K562 (cell line): Measurements from ENCODE around the gene SCYL1. TPM values are rescaled to one million over a fixed set of nuclear protein-coding genes. Genes with fewer than 3 reads are reported as not detected.
A peak's percentile ranks its signal among the peaks of the same experiment; 100 is the strongest.

Experiments used
- BHLHE40 ChIP-seq: IDR thresholded peaks from 2 replicates; pipeline ENCODE4 v1.6.1; 2011; ENCODE audit warnings: low read length, improper control_type of control experiment
- BRCA1 ChIP-seq, 2 experiments: fragments of 450-650 bp in 1 of 2; sonication (generic) in 1 of 2; formaldehyde crosslinking in 1 of 2; IDR thresholded peaks; 2 replicates each; pipeline versions ENCODE4 v1.5.0 to v1.6.1; 2017 to 2020; ENCODE audit warnings: mild to moderate bottlenecking in 1 of 2, missing genetic modification reagents in 1 of 2
- CBX5 ChIP-seq: IDR thresholded peaks from 2 replicates; pipeline ENCODE4 v1.6.1; 2014; ENCODE audit warnings: low read depth, borderline replicate concordance
- CCAR2 ChIP-seq: fragments of 200-400 bp; formaldehyde crosslinking; IDR thresholded peaks from 2 replicates; pipeline ENCODE4 v1.6.1; 2017; ENCODE audit warnings: mild to moderate bottlenecking, low read depth, low read length
- ESRRA ChIP-seq: fragments of 450-650 bp; IDR thresholded peaks from 2 replicates; pipeline ENCODE4 v1.6.1; 2014; ENCODE audit warnings: low read depth, mild to moderate bottlenecking, moderate library complexity, borderline replicate concordance
- HBP1 ChIP-seq: fragments of 450-650 bp; formaldehyde crosslinking; IDR thresholded peaks from 2 replicates; pipeline ENCODE4 v1.4.0; 2022; ENCODE audit warnings: missing genetic modification characterization
- RBM15 ChIP-seq: fragments of 200-400 bp; formaldehyde crosslinking; IDR thresholded peaks from 2 replicates; pipeline ENCODE4 v1.6.1; 2018; ENCODE audit warnings: mild to moderate bottlenecking, low read length, moderate library complexity; ENCODE audit not compliant: insufficient read depth
- RBM17 ChIP-seq: fragments of 200-400 bp; formaldehyde crosslinking; IDR thresholded peaks from 2 replicates; pipeline ENCODE4 v1.6.1; 2017; ENCODE audit warnings: low read depth, mild to moderate bottlenecking, low read length, borderline replicate concordance
- SPI1 ChIP-seq: IDR thresholded peaks from 2 replicates; pipeline ENCODE4 v1.6.1; 2011; ENCODE audit warnings: low read depth, low read length, control low read depth, borderline replicate concordance
- SUPT5H ChIP-seq: fragments of 450-650 bp; IDR thresholded peaks from 2 replicates; pipeline ENCODE4 v1.6.1; 2016
- TBL1XR1 ChIP-seq, 2 experiments: IDR thresholded peaks; 2 replicates each; pipeline ENCODE4 v1.6.1; 2012; ENCODE audit warnings: improper control_type of control experiment in 2 of 2, low read length in 2 of 2, mild to moderate bottlenecking in 1 of 2
- TRIM28 ChIP-seq: fragments of 450-650 bp; IDR thresholded peaks from 2 replicates; pipeline ENCODE4 v1.6.1; 2017
- ZNF3 ChIP-seq: fragments of 250-450 bp; sonication (Bioruptor Pico); IDR thresholded peaks from 2 replicates; pipeline ENCODE4 v1.5.0; 2021; ENCODE audit warnings: mild to moderate bottlenecking, moderate library complexity
- ZNF780A ChIP-seq: fragments of 250-450 bp; sonication (Bioruptor Pico); IDR thresholded peaks from 2 replicates; pipeline ENCODE4 v1.5.0; 2021; ENCODE audit warnings: mild to moderate bottlenecking
- polyA plus RNA-seq, 8 experiments: library from polyadenylated mRNA; depleted of rRNA in 4 of 8; stranded (reverse) in 5 of 8; unstranded in 3 of 8; fragments of >200 nt; fragmentation: Nextera tagmentation in 2 of 8; fragmentation: Illumina TruSeq in 1 of 8; extraction: Ambion mirVana in 2 of 8; extraction: Trizol in 1 of 8; gene quantifications; 2 replicates each; pipeline versions ENCODE4 v1.2.1 to v1.2.3, GENCODE V29; 2011 to 2014; ENCODE audit warnings: inconsistent platforms in 1 of 8, missing spikeins in 1 of 8
- total RNA-seq, 7 experiments: library from RNA; depleted of rRNA in 6 of 7; stranded (reverse); fragments of >200 nt in 6 of 7; fragmentation: Illumina TruSeq in 2 of 7; extraction: Trizol in 2 of 7; gene quantifications; 2 replicates each; pipeline versions ENCODE4 v1.2.1 to v1.2.3, GENCODE V29; 2011 to 2021; ENCODE audit warnings: low replicate concordance in 1 of 7
- TF ChIP-seq, protein P1 (sequence below), 2 experiments: fragments of 250-450 bp in 1 of 2; fragments of 450-650 bp in 1 of 2; sonication (Bioruptor Pico) in 1 of 2; IDR thresholded peaks; 2 replicates each; pipeline versions ENCODE4 v1.6.1 to v1.8.0; 2016 to 2021; ENCODE audit warnings: mild to moderate bottlenecking in 2 of 2, moderate library complexity in 2 of 2, missing compliant biosample characterization in 1 of 2, missing genetic modification characterization in 1 of 2
- TF ChIP-seq, protein P2 (sequence below): fragments of 450-650 bp; IDR thresholded peaks from 2 replicates; pipeline ENCODE4 v1.6.1; 2016
- TF ChIP-seq, protein P3 (sequence below), 3 experiments: IDR thresholded peaks in 2 of 3; conservative IDR thresholded peaks in 1 of 3; 2 replicates each; pipeline ENCODE4 v1.5.1; 2011 to 2012; ENCODE audit warnings: low read length in 3 of 3, mild to moderate bottlenecking in 3 of 3, control low read depth in 2 of 3, improper control_type of control experiment in 1 of 3, inconsistent platforms in 1 of 3, low read depth in 1 of 3, mixed read lengths in 1 of 3, moderate library complexity in 1 of 3; ENCODE audit not compliant: insufficient read depth in 2 of 3
- TF ChIP-seq, protein P4 (sequence below): fragments of 250-450 bp; sonication (Bioruptor Pico); IDR thresholded peaks from 2 replicates; pipeline ENCODE4 v1.8.0; 2022; ENCODE audit warnings: inconsistent platforms
- TF ChIP-seq, protein P5 (sequence below): fragments of 450-650 bp; conservative IDR thresholded peaks from 2 replicates; pipeline ENCODE4 v1.6.1; 2016; ENCODE audit warnings: missing genetic modification characterization, low read depth, mild to moderate bottlenecking, control low read depth, missing compliant biosample characterization

SCYL1 gene
- total and polyA plus RNA-seq, 9 of the 15 experiments (the other 6 are each of a cell fraction or from before 2014, with no cell fraction given): 1.9 to 145 (median 57.6) TPM

GRCh38 chr11:65500387-65501185 is 24.3 kb upstream of the SCYL1 start (continued):
- TF ChIP-seq ESRRA (no peak), BRCA1 (IDR thresholded peaks at IDR 0.05) (no peak), BRCA1 (CRISPR knock-in tag; IDR thresholded peaks at IDR 0.05) (no peak), RBM17 (no peak), ZNF780A (CRISPR knock-in tag) (peak; percentile 5; the same call in 1 of the 2 replicates), HBP1 (peak; percentile 99), BHLHE40 (no peak), RBM15 (no peak), CCAR2 (no peak), SUPT5H (peak; percentile 99), CBX5 (no peak), ZNF3 (CRISPR knock-in tag) (no peak), TBL1XR1 (IDR thresholded peaks at IDR 0.05; ENCODE audit: low read length in 2 of 2) (peak in 1 of 2 experiments; percentile 29; a peak in 2 of 4 replicates), TRIM28 (no peak), SPI1 (no peak)
- TF ChIP-seq, protein P1, sequence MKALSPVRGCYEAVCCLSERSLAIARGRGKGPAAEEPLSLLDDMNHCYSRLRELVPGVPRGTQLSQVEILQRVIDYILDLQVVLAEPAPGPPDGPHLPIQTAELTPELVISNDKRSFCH (CRISPR knock-in tag; IDR thresholded peaks at IDR 0.05): no peak
- TF ChIP-seq, protein P1 (tag; IDR thresholded peaks at IDR 0.05): peak; percentile 86; the same call in 1 of the 2 replicates
- TF ChIP-seq, protein P2, sequence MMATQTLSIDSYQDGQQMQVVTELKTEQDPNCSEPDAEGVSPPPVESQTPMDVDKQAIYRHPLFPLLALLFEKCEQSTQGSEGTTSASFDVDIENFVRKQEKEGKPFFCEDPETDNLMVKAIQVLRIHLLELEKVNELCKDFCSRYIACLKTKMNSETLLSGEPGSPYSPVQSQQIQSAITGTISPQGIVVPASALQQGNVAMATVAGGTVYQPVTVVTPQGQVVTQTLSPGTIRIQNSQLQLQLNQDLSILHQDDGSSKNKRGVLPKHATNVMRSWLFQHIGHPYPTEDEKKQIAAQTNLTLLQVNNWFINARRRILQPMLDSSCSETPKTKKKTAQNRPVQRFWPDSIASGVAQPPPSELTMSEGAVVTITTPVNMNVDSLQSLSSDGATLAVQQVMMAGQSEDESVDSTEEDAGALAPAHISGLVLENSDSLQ: no peak
- TF ChIP-seq, protein P3, sequence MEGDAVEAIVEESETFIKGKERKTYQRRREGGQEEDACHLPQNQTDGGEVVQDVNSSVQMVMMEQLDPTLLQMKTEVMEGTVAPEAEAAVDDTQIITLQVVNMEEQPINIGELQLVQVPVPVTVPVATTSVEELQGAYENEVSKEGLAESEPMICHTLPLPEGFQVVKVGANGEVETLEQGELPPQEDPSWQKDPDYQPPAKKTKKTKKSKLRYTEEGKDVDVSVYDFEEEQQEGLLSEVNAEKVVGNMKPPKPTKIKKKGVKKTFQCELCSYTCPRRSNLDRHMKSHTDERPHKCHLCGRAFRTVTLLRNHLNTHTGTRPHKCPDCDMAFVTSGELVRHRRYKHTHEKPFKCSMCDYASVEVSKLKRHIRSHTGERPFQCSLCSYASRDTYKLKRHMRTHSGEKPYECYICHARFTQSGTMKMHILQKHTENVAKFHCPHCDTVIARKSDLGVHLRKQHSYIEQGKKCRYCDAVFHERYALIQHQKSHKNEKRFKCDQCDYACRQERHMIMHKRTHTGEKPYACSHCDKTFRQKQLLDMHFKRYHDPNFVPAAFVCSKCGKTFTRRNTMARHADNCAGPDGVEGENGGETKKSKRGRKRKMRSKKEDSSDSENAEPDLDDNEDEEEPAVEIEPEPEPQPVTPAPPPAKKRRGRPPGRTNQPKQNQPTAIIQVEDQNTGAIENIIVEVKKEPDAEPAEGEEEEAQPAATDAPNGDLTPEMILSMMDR (IDR thresholded peaks at IDR 0.05 in 2 of 3, conservative IDR thresholded peaks at IDR 0.05 in 1 of 3; ENCODE audit: insufficient read depth in 2 of 3, low read depth in 1 of 3, low read length in 3 of 3): no peak
- TF ChIP-seq, protein P4, sequence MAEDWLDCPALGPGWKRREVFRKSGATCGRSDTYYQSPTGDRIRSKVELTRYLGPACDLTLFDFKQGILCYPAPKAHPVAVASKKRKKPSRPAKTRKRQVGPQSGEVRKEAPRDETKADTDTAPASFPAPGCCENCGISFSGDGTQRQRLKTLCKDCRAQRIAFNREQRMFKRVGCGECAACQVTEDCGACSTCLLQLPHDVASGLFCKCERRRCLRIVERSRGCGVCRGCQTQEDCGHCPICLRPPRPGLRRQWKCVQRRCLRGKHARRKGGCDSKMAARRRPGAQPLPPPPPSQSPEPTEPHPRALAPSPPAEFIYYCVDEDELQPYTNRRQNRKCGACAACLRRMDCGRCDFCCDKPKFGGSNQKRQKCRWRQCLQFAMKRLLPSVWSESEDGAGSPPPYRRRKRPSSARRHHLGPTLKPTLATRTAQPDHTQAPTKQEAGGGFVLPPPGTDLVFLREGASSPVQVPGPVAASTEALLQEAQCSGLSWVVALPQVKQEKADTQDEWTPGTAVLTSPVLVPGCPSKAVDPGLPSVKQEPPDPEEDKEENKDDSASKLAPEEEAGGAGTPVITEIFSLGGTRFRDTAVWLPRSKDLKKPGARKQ (CRISPR knock-in tag): no peak
- TF ChIP-seq, protein P5, sequence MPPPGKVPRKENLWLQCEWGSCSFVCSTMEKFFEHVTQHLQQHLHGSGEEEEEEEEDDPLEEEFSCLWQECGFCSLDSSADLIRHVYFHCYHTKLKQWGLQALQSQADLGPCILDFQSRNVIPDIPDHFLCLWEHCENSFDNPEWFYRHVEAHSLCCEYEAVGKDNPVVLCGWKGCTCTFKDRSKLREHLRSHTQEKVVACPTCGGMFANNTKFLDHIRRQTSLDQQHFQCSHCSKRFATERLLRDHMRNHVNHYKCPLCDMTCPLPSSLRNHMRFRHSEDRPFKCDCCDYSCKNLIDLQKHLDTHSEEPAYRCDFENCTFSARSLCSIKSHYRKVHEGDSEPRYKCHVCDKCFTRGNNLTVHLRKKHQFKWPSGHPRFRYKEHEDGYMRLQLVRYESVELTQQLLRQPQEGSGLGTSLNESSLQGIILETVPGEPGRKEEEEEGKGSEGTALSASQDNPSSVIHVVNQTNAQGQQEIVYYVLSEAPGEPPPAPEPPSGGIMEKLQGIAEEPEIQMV (tag): no peak
